PC-3 (cell line): ENCODE measurements around the gene ADORA2A. TPM values are rescaled to one million over a fixed set of nuclear protein-coding genes. Genes with fewer than 3 reads are reported as not detected.

Experiments
- ATAC-seq: fragments of 200-7000 bp; cut with Tn5 transposase; 2 replicates; pipeline ENCODE4 v1.9.1; 2020; ENCODE audit warnings: mild to moderate bottlenecking, moderate library complexity
- BruUV-seq: library from RNA; stranded (reverse); fragments of 400-500 nt; replicated peaks from 2 replicates; lab custom pipeline; 2021; lab: Mats Ljungman, UMichigan
- CTCF ChIA-PET: fragments of 300-600 bp; sonication (Branson Sonifier 250); formaldehyde crosslinking; loops from one replicate; lab custom pipeline; 2022; ENCODE audit warnings: antibody characterized with exemption; lab: Charles Lee
- POLR2A ChIA-PET: fragments of 300-600 bp; sonication (Branson Sonifier 250); formaldehyde crosslinking; loops from one replicate; lab custom pipeline; 2022; ENCODE audit warnings: antibody characterized with exemption; ENCODE audit not compliant: unreplicated experiment; lab: Charles Lee
- DNase-seq: peaks from one replicate; pipeline ENCODE4 v3.0.0-alpha.2; 2015
- H2AFZ ChIP-seq: fragments of 300-600 bp; sonication (generic); 2 replicates; pipeline ENCODE4 v1.6.0; 2016; ENCODE audit warnings: antibody characterized with exemption, low read length
- H3F3A ChIP-seq: fragments of 300-600 bp; sonication (generic); one replicate; pipeline ENCODE4 v1.6.0; 2017; ENCODE audit warnings: antibody characterized with exemption, low read length, control low read depth, mild to moderate bottlenecking; ENCODE audit not compliant: unreplicated experiment
- H3K27ac ChIP-seq: fragments of 300-600 bp; sonication (generic); 2 replicates; pipeline ENCODE4 v1.5.1; 2016; ENCODE audit warnings: mild to moderate bottlenecking, low read length
- H3K27me3 ChIP-seq: fragments of 300-600 bp; sonication (generic); 2 replicates; pipeline ENCODE4 v1.6.1; 2016; ENCODE audit warnings: low read length, mixed read lengths
- H3K36me3 ChIP-seq: fragments of 300-600 bp; sonication (generic); 2 replicates; pipeline ENCODE4 v1.6.1; 2016; ENCODE audit warnings: low read depth, mixed run types, low read length, mixed read lengths
- H3K4me1 ChIP-seq: fragments of 300-600 bp; sonication (generic); 2 replicates; pipeline ENCODE4 v1.5.1; 2016; ENCODE audit warnings: low read length; ENCODE audit not compliant: insufficient read depth
- H3K4me2 ChIP-seq: fragments of 300-600 bp; sonication (generic); 2 replicates; pipeline ENCODE4 v1.6.0; 2016; ENCODE audit warnings: low read length
- H3K4me3 ChIP-seq: fragments of 300-600 bp; sonication (generic); 2 replicates; pipeline ENCODE4 v1.5.1; 2016; ENCODE audit warnings: mild to moderate bottlenecking, low read length, mixed read lengths
- H3K79me2 ChIP-seq: fragments of 300-600 bp; sonication (generic); 2 replicates; pipeline ENCODE4 v1.6.1; 2017; ENCODE audit warnings: low read length, mixed read lengths
- H3K9ac ChIP-seq: fragments of 300-600 bp; sonication (generic); 2 replicates; pipeline ENCODE4 v1.6.0; 2016; ENCODE audit warnings: mild to moderate bottlenecking, low read length
- H3K9me2 ChIP-seq: fragments of 300-600 bp; sonication (generic); replicated peaks from 2 replicates; pipeline ENCODE4 v1.6.1; 2016; ENCODE audit warnings: mixed run types, low read length, mixed read lengths
- H3K9me3 ChIP-seq: fragments of 300-600 bp; sonication (generic); 2 replicates; pipeline ENCODE4 v1.6.1; 2016; ENCODE audit warnings: low read length, mixed read lengths
- H4K20me1 ChIP-seq: fragments of 300-600 bp; sonication (generic); 2 replicates; pipeline ENCODE4 v1.6.1; 2016; ENCODE audit warnings: low read length, mixed read lengths
- EZH2 ChIP-seq: fragments of 300-600 bp; sonication (generic); IDR thresholded peaks from one replicate; pipeline ENCODE4 v1.6.1; 2017; ENCODE audit warnings: antibody characterized with exemption, mild to moderate bottlenecking, low read length; ENCODE audit not compliant: unreplicated experiment
- EZH2phosphoT487 ChIP-seq: fragments of 300-600 bp; sonication (generic); IDR thresholded peaks from 2 replicates; pipeline ENCODE4 v1.6.1; 2018; ENCODE audit warnings: mild to moderate bottlenecking, antibody characterized with exemption, low read length, borderline replicate concordance
- intact Hi-C: fragments of 100-400 bp; cut with micrococcal nuclease; formaldehyde crosslinking; loops from 2 replicates; pipeline ENCODE4 v1.9.0; 2023
- total RNA-seq: library from RNA; depleted of rRNA; stranded (reverse); fragments of >200 nt; gene quantifications from 2 replicates; pipeline ENCODE4 v1.2.3, GENCODE V29; 2014
- TF ChIP-seq, protein P1 (sequence below): fragments of 300-600 bp; sonication (generic); conservative IDR thresholded peaks from 2 replicates; pipeline ENCODE4 v1.5.1; 2017; ENCODE audit warnings: antibody characterized with exemption, low read depth, mild to moderate bottlenecking, low read length

The ADORA2A gene
- total RNA-seq, 1 experiment from 2014 or later, result 1.7 TPM

DNA sequence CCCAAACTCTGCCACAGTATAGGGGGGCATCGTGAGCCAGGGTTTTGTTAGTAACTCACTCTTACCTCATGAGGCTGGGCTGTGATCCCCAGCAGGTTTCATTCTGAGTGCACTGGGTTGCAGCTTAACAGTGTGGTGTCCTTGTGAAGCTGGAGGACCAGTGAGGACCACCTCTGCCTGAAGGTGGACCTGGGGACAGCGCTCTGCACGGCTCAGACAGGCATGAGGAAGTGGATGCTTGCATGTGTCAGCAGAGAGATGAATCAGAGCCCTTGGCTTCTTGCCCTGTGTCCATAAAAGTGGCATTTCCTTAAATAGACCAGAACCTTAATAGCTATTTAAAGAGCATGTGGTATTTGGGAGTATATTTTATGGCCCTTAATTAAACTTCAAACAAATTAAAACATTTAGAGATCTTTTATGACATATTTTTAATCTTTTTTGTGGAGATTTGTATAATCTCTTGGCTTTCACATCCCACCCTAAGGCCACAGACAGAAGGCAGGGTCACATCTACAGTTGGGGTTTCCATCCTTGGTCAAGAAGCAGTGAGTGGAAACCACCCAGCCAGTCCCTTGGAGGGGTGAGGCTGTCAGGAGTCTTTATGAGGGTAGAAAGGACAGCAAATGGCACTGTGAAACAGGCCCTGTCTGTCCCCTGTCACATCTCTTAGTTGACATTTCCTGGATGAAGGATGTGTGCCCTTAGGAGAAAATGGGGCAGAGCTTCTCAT, 24.8 kb upstream of the ADORA2A start:
- peak overlapping the region; percentile 69 for H3K27ac ChIP-seq
- no peaks in the 10 kb centered on the region for H3K79me2 ChIP-seq
- intact Hi-C loops, result loop anchor here (10.0 kb wide), 1 partner anchor 68 kb away; no protein-coding TSS in a partner anchor
- H3K27me3 ChIP-seq, result no peaks in the 10 kb centered on the region
- no peaks in the 10 kb centered on the region for H3K9me3 ChIP-seq
- H3K36me3 ChIP-seq, result no peaks in the 10 kb centered on the region; the same call in none of the 2 replicates
- H2AFZ ChIP-seq, result no peak overlapping the region
- no peaks in the 10 kb centered on the region for H3K9me2 ChIP-seq
- peaks cover 7% of the 10 kb centered on the region; the same call in 1 of the 2 replicates for H4K20me1 ChIP-seq
- ATAC-seq (peak; percentile 96), DNase-seq (peak; percentile 94)
- H3K4me1 ChIP-seq, result peaks cover 15% of the 10 kb centered on the region
- H3F3A ChIP-seq, result no peaks in the 10 kb centered on the region
- H3K4me3 ChIP-seq, result no peak overlapping the region
- no TSS peak for BruUV-seq
- TF ChIP-seq, protein P1, sequence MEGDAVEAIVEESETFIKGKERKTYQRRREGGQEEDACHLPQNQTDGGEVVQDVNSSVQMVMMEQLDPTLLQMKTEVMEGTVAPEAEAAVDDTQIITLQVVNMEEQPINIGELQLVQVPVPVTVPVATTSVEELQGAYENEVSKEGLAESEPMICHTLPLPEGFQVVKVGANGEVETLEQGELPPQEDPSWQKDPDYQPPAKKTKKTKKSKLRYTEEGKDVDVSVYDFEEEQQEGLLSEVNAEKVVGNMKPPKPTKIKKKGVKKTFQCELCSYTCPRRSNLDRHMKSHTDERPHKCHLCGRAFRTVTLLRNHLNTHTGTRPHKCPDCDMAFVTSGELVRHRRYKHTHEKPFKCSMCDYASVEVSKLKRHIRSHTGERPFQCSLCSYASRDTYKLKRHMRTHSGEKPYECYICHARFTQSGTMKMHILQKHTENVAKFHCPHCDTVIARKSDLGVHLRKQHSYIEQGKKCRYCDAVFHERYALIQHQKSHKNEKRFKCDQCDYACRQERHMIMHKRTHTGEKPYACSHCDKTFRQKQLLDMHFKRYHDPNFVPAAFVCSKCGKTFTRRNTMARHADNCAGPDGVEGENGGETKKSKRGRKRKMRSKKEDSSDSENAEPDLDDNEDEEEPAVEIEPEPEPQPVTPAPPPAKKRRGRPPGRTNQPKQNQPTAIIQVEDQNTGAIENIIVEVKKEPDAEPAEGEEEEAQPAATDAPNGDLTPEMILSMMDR, result no peak
- no peak for TF ChIP-seq EZH2phosphoT487
- no peak for TF ChIP-seq EZH2
- ChIA-PET POLR2A (interaction anchor here (1.0 kb wide), 1 partner anchor 102 kb away, joined by 4 read pairs; no protein-coding TSS in a partner anchor), CTCF (interaction anchor here (0.8 kb wide), 1 partner anchor 100 kb away, joined by 4 read pairs; no protein-coding TSS in a partner anchor)
- no peak overlapping the region for H3K9ac ChIP-seq
- H3K4me2 ChIP-seq, result peak overlapping the region; percentile 49

DNA sequence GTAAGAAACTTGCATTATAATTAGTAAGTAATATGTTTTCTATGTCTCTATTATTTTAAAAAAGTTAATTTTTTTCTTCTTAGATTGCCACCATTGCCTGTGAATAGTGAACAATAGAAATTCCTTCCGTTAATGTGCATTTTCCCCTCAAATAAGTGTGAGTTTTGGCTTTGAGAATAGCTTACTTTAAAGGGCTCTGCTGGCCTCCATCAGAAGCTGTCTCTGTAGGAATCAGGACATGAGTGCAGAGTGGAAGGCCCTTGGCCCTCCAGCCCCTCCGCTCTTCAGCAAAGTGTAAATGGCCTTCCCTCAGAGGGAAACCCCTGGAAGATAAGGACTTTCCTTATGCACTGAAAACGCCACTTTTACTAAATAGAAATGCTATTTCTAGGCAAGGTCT, 24.1 kb upstream of the ADORA2A start:
- H2AFZ ChIP-seq, result no peak overlapping the region
- H3K4me1 ChIP-seq, result peaks cover 15% of the 10 kb centered on the region
- no peaks in the 10 kb centered on the region for H3F3A ChIP-seq
- peak overlapping the region; percentile 69 for H3K27ac ChIP-seq
- intact Hi-C loops, result loop anchor here (10.0 kb wide), 1 partner anchor 69 kb away; no protein-coding TSS in a partner anchor
- H3K27me3 ChIP-seq, result no peaks in the 10 kb centered on the region
- H3K36me3 ChIP-seq, result no peaks in the 10 kb centered on the region; the same call in none of the 2 replicates
- ATAC-seq (no peak), DNase-seq (no peak)
- POLR2A ChIA-PET, result no interaction called here
- TF ChIP-seq, protein P1, result no peak
- TF ChIP-seq EZH2phosphoT487 (no peak), EZH2 (no peak)
- H3K9me3 ChIP-seq, result no peaks in the 10 kb centered on the region
- H3K9ac ChIP-seq, result no peak overlapping the region
- H3K4me3 ChIP-seq, result no peak overlapping the region
- no peaks in the 10 kb centered on the region for H3K9me2 ChIP-seq
- no peak overlapping the region for H3K4me2 ChIP-seq
- no TSS peak for BruUV-seq
- CTCF ChIA-PET, result interaction anchor here (0.8 kb wide), 1 partner anchor 99 kb away, joined by 4 read pairs; no protein-coding TSS in a partner anchor
- peaks cover 7% of the 10 kb centered on the region; the same call in 1 of the 2 replicates for H4K20me1 ChIP-seq
- no peaks in the 10 kb centered on the region for H3K79me2 ChIP-seq
